HG03469 (cell line): Measurements from ENCODE around the gene RNF213.

ENCODE experiments used
- ATAC-seq: cut with Tn5 transposase; IDR thresholded peaks from one replicate; pipeline ENCODE4 v1.9.1; 2021; ENCODE audit warnings: mild to moderate bottlenecking, moderate library complexity, moderate number of reproducible peaks; ENCODE audit not compliant: unreplicated experiment

The RNF213 gene

DNA sequence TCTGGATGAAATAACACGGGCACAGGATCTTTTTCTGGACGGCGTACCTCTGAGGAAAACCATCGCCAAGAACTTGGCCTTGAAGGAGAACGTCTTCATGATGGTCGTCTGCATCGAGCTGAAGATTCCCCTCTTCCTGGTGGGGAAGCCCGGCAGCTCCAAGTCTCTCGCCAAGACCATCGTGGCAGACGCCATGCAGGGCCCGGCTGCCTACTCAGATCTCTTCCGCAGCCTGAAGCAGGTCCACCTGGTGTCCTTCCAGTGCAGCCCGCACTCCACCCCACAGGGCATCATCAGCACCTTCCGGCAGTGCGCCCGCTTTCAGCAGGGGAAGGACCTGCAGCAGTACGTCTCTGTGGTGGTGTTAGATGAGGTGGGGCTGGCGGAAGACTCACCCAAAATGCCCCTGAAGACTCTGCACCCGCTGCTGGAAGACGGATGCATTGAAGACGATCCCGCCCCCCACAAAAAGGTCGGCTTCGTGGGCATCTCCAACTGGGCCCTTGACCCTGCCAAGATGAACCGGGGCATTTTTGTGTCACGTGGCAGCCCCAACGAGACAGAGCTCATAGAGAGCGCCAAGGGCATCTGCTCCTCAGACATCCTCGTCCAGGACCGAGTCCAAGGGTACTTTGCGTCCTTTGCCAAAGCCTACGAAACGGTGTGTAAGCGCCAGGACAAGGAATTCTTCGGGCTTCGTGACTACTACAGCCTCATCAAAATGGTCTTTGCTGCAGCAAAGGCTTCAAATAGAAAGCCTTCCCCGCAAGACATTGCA, 86.0 kb downstream of the RNF213 start:
- no peak for ATAC-seq

GRCh38 chr17:80347536-80347935, 86.9 kb downstream of the RNF213 start:
- no peak for ATAC-seq

DNA sequence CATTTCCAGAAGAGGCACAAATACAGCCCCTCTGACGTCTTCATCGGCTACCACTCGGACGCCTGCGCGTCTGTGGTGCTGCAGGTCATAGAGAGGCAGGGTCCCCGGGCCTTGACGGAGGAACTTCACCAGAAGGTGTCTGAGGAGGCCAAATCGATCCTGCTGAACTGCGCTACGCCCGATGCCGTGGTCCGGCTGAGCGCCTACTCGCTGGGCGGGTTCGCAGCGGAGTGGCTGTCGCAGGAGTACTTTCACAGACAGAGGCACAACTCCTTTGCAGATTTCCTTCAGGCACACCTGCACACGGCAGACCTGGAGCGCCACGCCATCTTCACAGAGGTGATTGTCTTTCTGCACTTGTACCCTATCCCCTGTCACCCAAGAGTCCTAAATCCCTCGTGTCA, 87.3 kb downstream of the RNF213 start:
- no peak for ATAC-seq

GRCh38 chr17:80348551-80349150, 88.0 kb downstream of the RNF213 start:
- ATAC-seq: no peak

DNA sequence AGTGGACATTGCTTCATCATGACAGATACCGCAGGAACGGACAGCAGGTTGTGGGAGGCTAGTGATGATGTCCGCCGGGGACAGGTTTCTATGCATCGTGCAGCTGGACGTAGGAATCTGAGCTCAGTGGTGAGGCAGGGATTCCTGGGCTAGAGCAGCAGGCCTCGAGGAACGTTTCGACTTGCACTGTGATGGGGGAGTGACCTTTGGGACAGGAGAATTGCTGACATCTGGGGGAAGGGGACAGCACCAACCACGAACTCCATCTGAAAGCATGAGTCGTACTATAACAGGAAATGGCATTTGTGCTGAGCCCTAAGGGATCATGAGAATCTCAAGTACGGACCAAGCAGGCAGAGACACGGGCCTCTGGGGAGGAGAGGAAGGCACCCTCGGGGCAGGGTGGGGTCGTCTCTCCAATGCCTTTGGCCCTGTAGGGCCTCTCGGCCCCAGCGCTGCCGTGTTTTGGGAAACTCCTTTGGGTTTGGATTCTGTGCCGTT, 88.5 kb downstream of the RNF213 start:
- ATAC-seq: no peak

GRCh38 chr17:80349751-80350150, 89.1 kb downstream of the RNF213 start:
- no peak for ATAC-seq

DNA sequence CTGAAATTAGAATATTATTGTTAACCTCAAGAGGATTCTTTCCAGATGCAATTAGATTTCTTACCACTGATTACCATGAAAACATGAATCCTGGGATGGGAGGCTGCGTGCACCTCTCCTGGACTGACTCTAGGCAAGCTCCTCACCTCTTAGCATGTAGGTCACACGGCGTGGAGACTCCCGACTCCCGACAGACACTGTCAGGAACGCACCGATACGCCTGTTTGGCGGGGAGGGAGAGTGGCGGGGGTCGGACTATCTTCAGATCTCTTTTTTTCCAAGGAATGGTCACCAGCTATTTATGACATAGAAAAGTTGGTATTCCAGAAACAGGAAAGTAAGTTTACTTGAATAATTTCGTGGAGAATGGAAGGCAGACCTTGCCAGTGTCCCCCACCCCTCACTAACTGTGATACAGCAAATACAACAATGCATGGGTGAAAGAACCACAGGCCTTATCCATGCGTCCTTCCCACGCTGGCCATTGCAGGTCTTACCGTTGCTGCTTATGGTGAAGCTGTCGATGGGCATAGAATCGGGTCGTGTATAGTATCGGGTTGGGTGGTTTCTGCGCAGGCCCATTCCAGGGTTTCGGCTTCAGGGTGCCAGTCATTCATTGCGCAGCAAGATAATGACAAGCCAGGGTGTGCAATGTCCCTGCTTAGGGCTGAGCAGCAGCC, 91.7 kb downstream of the RNF213 start:
- no peak for ATAC-seq

GRCh38 chr17:80352991-80353665, 92.5 kb downstream of the RNF213 start:
- ATAC-seq: no peak

DNA sequence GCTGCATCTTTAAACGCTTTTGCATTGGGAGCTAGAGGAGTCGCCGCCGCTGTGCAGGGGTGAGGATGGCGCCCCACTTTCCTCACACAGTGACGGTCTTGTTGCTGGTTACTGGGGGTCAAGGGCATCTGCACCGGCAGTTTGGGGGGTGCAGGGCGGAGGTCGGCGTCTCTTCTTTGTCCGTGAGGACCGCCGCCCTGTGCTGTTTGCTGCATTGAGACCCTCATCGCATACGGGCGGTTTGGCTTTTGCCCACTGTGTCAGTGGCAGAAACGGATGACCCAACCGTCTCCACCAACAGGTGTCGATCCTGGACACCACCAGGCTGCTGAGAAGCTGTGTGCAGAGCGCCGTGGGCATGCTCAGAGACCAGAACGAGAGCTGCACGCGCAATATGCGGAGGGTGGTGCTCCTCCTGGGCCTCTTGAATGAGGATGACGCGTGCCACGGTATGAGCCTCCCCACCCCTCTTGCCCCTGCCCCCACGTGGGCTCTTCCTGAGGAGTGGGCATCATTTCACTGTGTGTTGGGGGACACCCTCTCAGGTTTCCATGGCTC, 93.1 kb downstream of the RNF213 start:
- no peak for ATAC-seq

DNA sequence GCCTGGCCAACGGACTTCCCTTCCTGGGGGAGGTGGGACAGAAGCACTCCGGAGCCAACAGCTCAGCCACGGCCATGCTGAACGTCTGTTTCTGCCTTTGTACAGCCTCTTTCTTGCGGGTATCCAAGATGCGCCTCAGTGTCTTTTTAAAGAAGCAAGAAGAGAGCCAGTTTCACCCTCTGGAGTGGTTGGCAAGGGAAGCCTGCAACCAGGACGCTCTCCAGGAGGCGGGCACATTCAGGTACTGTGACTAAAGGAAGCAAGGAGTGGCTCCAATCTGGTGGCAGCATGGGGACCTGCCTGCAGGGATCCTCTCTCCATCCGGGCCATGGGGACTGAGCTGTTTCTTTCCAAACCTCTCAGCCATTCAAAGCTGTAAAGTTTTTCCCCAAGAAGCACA, 93.7 kb downstream of the RNF213 start:
- no peak for ATAC-seq

DNA sequence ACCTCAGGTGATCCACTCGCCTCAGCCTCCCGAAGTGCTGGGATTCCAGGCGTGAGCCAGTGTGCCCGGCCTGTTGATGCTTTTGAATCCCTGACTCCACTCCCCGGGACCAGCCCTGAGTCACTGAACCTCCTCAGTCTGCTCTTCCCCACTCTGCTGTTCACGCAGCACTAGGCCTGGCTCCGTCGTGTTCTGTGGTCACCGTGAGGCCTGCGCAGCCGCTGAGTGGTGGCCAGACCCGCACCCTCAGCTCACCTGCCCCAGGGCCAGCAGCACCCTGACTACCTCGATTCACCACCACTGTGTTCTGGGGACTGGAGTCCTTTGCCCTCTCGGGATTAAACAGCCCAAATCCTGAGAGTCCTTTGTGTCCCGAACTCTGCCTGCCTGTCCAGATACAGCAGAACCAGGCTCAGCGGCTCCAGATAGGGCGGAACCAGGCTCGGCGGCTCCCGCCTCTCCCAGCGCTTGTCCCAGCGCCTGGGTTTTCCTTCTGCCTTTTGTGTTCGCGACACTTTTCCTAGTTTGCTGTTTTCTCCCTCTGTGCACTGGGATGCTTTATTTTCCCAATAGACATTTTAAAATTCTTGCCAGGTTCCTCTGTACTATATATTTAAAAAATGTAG, 95.7 kb downstream of the RNF213 start:
- no peak for ATAC-seq

DNA sequence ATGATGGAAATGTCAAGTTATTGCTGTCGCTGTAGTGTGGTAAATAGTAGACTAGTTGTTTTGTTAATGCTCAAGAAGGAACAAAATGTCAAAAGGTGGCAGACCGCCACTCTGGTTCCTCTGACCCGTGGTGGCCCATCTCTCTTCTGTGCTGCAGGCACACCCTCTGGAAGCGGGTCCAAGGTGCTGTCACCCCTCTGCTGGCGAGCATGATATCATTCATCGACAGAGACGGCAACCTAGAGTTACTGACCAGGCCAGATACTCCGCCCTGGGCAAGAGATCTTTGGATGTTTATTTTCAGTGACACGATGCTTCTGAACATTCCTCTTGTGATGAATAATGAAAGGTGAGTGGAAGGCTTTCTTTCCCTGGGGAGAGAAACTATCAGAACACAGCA, 97.5 kb downstream of the RNF213 start:
- no peak for ATAC-seq

DNA sequence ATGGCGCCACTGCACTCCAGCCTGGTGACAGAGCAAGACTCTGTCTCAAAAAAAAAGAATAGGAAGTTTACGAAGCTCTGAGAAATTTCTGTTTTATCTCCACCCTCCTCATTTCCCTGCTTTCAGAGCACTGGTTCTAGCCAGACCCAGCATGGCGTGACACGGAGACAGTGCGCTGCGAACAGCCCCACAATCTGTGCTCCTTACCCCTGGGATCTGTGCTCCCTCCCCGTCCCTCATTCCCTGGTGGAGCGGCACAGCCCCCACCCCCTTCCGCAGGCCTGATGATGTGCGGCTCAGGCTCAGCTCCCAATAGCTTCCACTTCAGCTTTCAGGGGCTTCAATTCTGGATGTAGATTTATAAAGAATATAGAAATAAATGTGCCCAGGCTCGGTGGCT, 98.2 kb downstream of the RNF213 start:
- ATAC-seq: no peak

DNA sequence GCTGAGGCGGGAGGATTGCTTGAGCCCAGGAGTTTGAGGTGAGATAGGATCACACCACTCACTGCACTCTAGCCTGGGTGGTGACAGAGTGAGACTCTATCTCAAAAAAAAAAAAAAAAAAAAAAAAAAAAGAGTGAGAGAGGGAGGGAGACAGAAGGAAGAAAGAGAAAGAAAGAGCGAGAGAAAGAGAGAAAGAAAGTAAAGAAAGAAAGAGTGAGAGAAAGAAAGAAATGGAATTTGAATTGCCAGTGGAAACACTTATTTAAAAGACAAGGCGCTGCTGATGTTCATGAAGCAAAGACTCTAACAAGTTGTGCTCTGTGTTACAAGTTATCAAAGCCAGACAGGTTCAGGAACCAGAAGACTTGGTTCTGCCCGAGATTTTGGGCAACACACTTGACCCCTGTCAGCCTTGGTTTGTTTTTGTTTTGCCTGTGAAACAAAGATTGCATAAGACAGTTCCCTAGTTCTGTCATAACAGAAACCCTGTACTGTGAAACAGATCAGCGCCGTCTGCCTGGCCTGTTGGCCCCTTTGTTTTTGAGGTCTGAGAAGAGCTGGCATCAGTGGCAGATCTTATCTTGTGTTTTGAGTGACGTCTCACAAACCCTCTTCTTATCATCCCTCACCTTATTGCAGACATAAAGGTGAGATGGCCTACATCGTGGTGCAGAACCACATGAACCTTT, 98.9 kb downstream of the RNF213 start:
- ATAC-seq: no peak

- ATAC-seq: no peak
These were observed 99.7 kb downstream of the RNF213 start for GRCh38 chr17:80360396-80360795.

GRCh38 chr17:80361495-80362220, 101.0 kb downstream of the RNF213 start:
- ATAC-seq: no peak

GRCh38 chr17:80362428-80363119, 101.9 kb downstream of the RNF213 start:
- ATAC-seq: no peak

- ATAC-seq: no peak
These were observed 102.5 kb downstream of the RNF213 start for GRCh38 chr17:80363120-80363515.
